ENCODE data around the gene AMN1.
"Not testable (repeated sequence)": the region's sequence is repeated elsewhere in the genome, so short reads cannot be mapped to it uniquely, and the experiment has no call there.

AMN1 gene

DNA sequence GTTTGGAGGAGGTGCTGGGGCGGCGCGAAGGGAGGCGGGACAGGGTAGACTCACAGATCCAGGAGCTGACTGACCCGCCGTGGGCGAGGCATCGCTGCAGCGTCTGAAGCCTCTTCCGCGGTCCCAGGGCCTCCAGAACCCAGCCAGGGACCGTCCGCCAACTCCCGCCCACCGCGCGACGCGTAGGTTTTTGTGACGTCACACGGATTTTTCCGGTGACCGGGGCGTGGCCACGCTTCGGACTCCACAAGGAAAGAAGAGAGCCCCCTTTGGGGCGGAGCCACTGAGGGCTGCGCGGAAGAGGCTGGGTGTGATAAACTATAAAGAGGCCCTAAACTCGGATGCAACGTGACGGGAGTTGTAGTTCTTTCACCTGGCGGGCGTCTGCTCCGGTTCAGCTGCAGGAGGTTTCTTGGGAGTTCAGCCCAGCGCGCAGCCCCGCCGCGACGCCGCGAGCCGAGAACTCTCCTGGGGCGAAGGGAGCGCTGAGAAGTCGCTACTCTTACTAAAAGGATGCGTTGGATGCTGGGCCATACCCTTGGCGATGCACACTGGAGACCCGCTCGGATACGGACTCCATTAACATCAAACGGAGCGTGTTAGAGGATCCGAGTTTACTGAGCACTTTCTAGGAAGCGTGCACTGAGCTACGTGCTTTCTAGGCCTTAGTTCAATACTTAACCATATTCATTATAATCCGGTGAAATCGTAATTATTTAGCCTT is at the start of gene AMN1:
Gene AMN1 (minus strand): TSS at position 105 of the 724 bp plus-strand sequence. CDS start 13 bp downstream, at position 92.
- DNase-seq (ENCODE audit: low spot score): peak; percentile 99

GRCh38 chr12:31773867-31774266 is 45.0 kb upstream of the AMN1 start:
- no peak for DNase-seq (ENCODE audit: low spot score)

DNA sequence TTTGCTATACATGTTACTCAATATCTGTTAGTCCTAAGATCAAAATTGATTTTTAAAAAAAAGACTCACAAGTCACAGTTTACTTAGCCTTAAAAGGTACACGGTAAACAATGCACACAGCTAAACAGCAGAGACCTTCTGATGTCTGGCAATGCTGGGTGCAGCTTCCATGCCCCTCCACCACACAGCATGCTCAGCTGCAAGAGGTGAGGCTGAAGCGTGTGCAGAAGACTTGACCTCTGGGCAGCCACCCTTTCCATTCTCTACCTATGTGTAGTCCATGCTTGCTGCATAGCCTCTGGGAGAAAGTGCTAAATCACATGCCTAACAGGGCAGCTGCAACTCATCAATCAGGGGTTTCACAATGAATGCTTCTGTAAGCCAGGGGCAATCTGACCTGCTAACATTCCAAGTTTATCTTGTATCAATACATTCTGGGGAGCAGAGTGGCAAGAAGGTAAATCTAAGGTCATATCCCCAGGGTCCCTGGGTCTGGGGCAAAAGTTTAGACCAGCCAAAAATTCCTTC is 44.5 kb upstream of the AMN1 start:
- no peak for DNase-seq (ENCODE audit: low spot score)

- DNase-seq (ENCODE audit: low spot score): no peak
Observed at GRCh38 chr12:31772685-31773222, 43.9 kb upstream of the AMN1 start.

- no peak for DNase-seq (ENCODE audit: low spot score)
Observed at GRCh38 chr12:31772186-31772585, 43.4 kb upstream of the AMN1 start.

GRCh38 chr12:31768046-31768445 is 39.2 kb upstream of the AMN1 start:
- no peak for DNase-seq (ENCODE audit: low spot score)

DNA sequence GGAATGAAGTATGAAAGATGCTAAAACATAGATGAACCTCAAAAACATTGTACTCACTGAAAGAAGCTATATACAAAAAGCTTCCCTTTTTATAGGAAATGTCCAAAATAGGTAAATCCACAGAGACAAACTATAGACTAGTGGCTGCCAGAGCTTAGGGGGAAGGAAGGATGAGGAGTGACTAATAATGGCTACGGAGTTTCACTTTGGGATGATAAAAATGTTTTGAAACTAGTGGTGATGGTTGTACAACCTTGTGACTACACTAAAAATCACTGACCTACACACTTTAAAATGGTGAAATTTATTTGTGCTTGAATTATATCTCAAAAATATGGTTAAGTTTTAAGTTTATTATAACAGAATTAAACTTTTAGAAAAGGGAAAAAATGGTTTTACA is 37.1 kb upstream of the AMN1 start:
- no peak for DNase-seq (ENCODE audit: low spot score)

DNA sequence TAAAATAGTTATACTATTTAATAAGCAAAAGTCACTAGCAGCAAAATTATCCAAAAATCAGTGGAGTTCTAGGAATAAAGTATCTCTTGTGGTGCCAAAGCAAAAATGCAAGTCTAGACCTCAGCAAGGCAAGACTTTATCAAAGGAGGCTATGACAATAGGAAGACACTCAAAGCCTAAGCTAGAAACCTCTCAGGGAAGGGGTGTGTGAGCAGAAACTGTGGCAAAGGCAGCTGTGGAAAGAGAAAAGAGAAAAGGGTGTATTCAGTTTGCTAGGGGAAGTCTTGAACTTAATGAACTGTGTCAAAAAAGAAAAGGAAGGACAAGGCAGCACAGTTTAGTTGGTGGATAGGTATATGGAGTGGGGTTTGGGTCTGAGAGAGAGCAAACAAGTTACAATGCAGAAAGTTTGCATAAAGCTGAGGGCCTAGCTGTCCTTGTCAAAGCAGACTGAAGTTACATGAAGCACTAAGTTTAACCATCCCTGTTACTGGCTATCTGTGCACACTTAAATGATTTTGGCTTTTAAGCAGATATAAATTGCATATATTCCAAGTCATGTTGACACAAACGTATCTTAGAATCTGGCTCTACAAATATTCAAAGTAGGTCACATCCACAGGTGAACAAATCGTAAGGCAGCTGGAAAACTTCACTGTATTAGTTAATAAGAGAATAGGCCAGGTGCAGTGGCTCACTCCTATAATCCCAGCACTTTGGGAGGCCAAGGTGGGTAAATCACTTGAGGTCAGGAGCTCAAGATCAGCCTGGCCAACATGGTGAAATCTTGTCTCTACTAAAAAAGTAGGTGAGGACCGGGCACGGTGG is 31.0 kb upstream of the AMN1 start:
- DNase-seq (ENCODE audit: low spot score): no peak

- not testable (repeated sequence) for DNase-seq (ENCODE audit: low spot score)
Observed at GRCh38 chr12:31758297-31758696, 29.5 kb upstream of the AMN1 start.

DNA sequence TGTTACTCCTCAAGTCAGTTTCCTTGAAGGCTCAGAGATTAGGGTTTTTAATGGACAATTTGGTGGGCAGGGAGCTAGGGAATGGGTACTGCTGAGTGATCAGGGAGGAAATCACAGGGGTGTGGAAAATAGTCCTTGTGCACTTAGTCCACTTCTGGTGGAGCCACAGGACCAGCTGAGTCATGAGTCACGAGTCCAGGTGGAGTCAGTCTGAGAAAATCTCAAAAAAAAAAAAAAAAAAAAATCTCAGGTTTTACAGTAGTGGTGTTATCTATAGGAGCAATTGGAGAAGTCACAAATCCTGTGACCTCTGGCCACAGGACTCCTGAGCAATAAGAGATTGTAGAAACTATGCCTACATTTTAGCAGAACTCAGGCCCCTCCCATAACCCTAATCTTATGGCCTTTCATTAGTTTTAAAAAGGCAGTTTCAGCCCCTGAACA is 28.2 kb upstream of the AMN1 start:
- no peak for DNase-seq (ENCODE audit: low spot score)

GRCh38 chr12:31752450-31752849 is 23.6 kb upstream of the AMN1 start:
- no peak for DNase-seq (ENCODE audit: low spot score)

DNA sequence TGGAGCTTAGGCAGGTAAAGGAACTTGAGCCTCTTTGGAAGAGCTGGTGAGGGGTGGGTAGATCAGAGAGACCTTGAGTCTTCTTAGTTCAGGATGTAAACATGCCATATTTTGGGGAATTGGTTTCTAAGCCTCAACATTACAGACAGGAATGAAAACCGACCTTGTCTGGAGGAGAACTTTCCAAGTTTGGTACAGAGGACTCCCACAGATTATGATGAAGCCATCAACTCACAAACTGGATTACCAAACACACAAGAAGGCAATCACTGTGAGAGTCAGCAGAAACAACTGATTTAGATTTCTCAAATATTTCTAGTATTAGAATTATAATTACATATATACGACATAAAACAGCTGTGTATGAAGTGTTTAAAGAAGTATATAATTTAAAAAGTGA is 22.3 kb upstream of the AMN1 start:
- no peak for DNase-seq (ENCODE audit: low spot score)

- no peak for DNase-seq (ENCODE audit: low spot score)
Observed at GRCh38 chr12:31750747-31751039, 21.9 kb upstream of the AMN1 start.

GRCh38 chr12:31749024-31749704 is 20.3 kb upstream of the AMN1 start:
- peak; percentile 89 for DNase-seq (ENCODE audit: low spot score)

GRCh38 chr12:31745242-31745641 is 16.4 kb upstream of the AMN1 start:
- DNase-seq (ENCODE audit: low spot score): no peak

DNA sequence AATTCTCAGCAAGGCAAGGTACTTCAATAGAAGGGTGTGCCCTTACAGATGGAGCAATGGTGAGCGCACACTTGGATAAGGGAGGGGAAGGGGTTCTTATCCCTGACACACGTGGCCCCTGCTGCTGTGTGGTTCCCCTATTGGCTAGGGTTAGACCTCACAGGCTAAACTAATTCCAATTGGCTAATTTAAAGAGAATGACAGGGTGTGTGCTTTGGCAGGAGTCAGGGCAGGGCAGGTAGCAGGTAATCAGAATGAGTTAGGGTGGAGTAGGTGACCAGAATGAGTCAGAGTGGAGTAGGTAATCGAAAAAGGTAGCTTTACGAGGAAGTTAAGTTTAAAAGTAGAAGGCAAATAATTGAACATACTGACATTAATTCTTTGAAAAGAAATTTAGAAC is 15.5 kb upstream of the AMN1 start:
- DNase-seq (ENCODE audit: low spot score): not testable (repeated sequence)

DNA sequence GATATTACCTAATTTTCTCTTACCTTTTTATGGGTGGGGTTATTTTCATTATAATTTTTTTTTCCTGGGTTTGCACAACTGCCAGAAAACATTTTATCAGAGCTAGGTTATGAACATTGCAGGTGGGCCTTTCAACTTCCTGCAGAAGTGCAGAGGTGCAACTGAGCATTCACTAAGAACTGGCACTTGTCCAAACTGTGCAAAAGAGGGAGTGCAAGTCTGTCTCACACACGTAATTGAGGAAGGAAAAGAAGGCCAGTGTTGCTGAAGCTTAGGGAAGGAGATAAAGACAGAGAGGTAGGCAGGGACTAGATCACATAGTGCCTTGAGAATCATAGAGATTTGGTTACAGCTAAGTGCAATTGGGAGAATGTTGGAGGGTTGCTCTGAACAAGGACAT is 14.1 kb upstream of the AMN1 start:
- no peak for DNase-seq (ENCODE audit: low spot score)

- no peak for DNase-seq (ENCODE audit: low spot score)
Observed at GRCh38 chr12:31740628-31741027, 11.8 kb upstream of the AMN1 start.

DNA sequence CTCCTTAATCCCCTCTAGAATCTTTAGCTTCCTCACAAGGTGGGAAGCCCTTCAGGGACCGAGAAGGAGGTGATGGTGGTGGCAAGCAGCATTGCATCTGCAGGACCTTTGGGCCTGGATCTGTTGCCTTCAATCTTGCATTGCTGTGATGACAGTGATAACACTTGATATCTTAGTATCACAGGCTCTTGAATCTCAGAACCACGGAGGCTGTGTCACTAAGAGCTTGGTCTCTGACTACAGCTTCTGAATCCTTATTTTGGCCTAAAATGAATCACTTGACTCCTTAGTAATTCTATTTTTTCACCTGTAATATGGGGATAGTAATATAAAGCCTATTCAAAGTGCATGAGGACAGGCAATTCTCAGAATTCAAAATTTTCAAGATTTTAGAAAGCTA is 8.9 kb upstream of the AMN1 start:
- no peak for DNase-seq (ENCODE audit: low spot score)

GRCh38 chr12:31737345-31737744 is 8.5 kb upstream of the AMN1 start:
- no peak for DNase-seq (ENCODE audit: low spot score)

DNA sequence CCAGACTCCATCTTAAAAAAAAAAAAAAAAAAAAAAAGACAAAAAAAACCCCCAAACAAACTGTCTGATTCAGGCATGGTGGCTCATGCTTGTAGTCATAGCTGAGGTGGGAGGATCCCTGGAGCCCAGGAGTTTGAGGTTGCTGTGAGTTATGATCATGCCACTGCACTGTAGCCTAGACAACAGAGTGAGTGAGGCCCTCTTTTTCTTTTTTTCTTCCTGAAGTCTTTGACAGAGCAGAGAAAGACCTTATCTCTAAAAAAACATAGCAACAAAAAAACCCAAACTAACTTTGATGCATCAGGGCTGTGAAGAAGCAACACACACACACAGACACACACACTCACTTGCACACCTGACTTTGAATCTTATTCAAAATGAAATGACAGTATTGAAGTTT is 7.7 kb upstream of the AMN1 start:
- DNase-seq (ENCODE audit: low spot score): peak; percentile 34
